GM21786 (cell line): ENCODE data around the gene OPCML.

Experiments
- ATAC-seq: cut with Tn5 transposase; IDR thresholded peaks from one replicate; pipeline ENCODE4 v1.9.1; 2021; ENCODE audit not compliant: unreplicated experiment

OPCML gene

GRCh38 chr11:133047771-133048115 lies 484.6 kb downstream of the OPCML start:
- no peak for ATAC-seq

- no peak for ATAC-seq
Measured at GRCh38 chr11:133047036-133047770, 485.1 kb downstream of the OPCML start.

- ATAC-seq: no peak
Measured at GRCh38 chr11:133046252-133046651, 486.0 kb downstream of the OPCML start.

- ATAC-seq: no peak
Measured at GRCh38 chr11:133041928-133042882, 490.1 kb downstream of the OPCML start.

GRCh38 chr11:133041181-133041580 lies 491.1 kb downstream of the OPCML start:
- ATAC-seq: no peak

- no peak for ATAC-seq
Measured at GRCh38 chr11:133040289-133040900, 491.9 kb downstream of the OPCML start.

- ATAC-seq: no peak
Measured at GRCh38 chr11:133038850-133039249, 493.5 kb downstream of the OPCML start.

GRCh38 chr11:133034929-133035328 lies 497.4 kb downstream of the OPCML start:
- no peak for ATAC-seq

- no peak for ATAC-seq
Measured at GRCh38 chr11:133029107-133029506, 503.2 kb downstream of the OPCML start.

- ATAC-seq: no peak
Measured at GRCh38 chr11:133026952-133027351, 505.3 kb downstream of the OPCML start.

GRCh38 chr11:133024301-133024700 lies 508.0 kb downstream of the OPCML start:
- no peak for ATAC-seq

GRCh38 chr11:133023232-133023631 lies 509.1 kb downstream of the OPCML start:
- ATAC-seq: no peak

- no peak for ATAC-seq
Measured at GRCh38 chr11:133021553-133021952, 510.7 kb downstream of the OPCML start.

GRCh38 chr11:133020372-133020714 lies 512.0 kb downstream of the OPCML start:
- no peak for ATAC-seq

- no peak for ATAC-seq
Measured at GRCh38 chr11:133019545-133020371, 512.5 kb downstream of the OPCML start.

- ATAC-seq: no peak
Measured at GRCh38 chr11:133015457-133015856, 516.8 kb downstream of the OPCML start.

GRCh38 chr11:133014337-133014736 lies 518.0 kb downstream of the OPCML start:
- ATAC-seq: no peak

- no peak for ATAC-seq
Measured at GRCh38 chr11:133012803-133013202, 519.5 kb downstream of the OPCML start.

- no peak for ATAC-seq
Measured at GRCh38 chr11:133011604-133012003, 520.7 kb downstream of the OPCML start.

- no peak for ATAC-seq
Measured at GRCh38 chr11:133007027-133007584, 525.2 kb downstream of the OPCML start.

GRCh38 chr11:133004369-133004768 lies 527.9 kb downstream of the OPCML start:
- no peak for ATAC-seq
